PFSK-1 (cell line): ENCODE data around the gene RABGAP1.

ENCODE experiments used
- FOXP2 ChIP-seq: optimal IDR thresholded peaks from 2 replicates; pipeline ENCODE3; 2011; ENCODE audit warnings: borderline replicate concordance, control low read depth, inconsistent platforms; ENCODE audit not compliant: insufficient read depth; ENCODE audit errors: extremely low read length, extremely low read depth
- POLR2AphosphoS5 ChIP-seq: IDR thresholded peaks from 2 replicates; pipeline ENCODE4 v1.6.1; 2012; ENCODE audit warnings: low read depth, mild to moderate bottlenecking, control low read depth, low read length, moderate library complexity
- REST ChIP-seq, 2 experiments: IDR thresholded peaks; 2 replicates each; pipeline versions ENCODE4 v1.6.1 to v1.8.0; 2011 to 2012; ENCODE audit warnings: low read depth in 2 of 2, low read length in 2 of 2, control low read depth in 1 of 2, inconsistent platforms in 1 of 2, mild to moderate bottlenecking in 1 of 2, moderate library complexity in 1 of 2; ENCODE audit not compliant: insufficient read depth in 1 of 2
- SIN3A ChIP-seq: IDR thresholded peaks from 2 replicates; pipeline ENCODE4 v1.6.1; 2012; ENCODE audit warnings: mild to moderate bottlenecking, low read length, moderate library complexity, borderline replicate concordance; ENCODE audit not compliant: insufficient read depth
- TAF1 ChIP-seq: IDR thresholded peaks from 2 replicates; pipeline ENCODE4 v1.6.1; 2012; ENCODE audit warnings: low read length, control low read depth, borderline replicate concordance; ENCODE audit not compliant: insufficient read depth

RABGAP1 gene

GRCh38 chr9:123091459-123091858 is 150.6 kb downstream of the RABGAP1 start:
- TF ChIP-seq REST (IDR thresholded peaks at IDR 0.05; ENCODE audit: insufficient read depth in 1 of 2, low read depth in 2 of 2, low read length in 2 of 2) = no peak
- no peak for TF ChIP-seq SIN3A
- no peak for TF ChIP-seq FOXP2
- no peak for TF ChIP-seq POLR2AphosphoS5
- no peak for TF ChIP-seq TAF1

- TF ChIP-seq TAF1 (no peak), POLR2AphosphoS5 (no peak), SIN3A (no peak), REST (IDR thresholded peaks at IDR 0.05; ENCODE audit: insufficient read depth in 1 of 2, low read depth in 2 of 2, low read length in 2 of 2) (no peak), FOXP2 (no peak)
Observed at GRCh38 chr9:123093141-123093540, 152.3 kb downstream of the RABGAP1 start.

GRCh38 chr9:123096987-123097386 is 156.2 kb downstream of the RABGAP1 start:
- TF ChIP-seq POLR2AphosphoS5 (no peak), FOXP2 (no peak)

GRCh38 chr9:123097430-123098095 is 156.7 kb downstream of the RABGAP1 start:
- no peak for TF ChIP-seq POLR2AphosphoS5
- TF ChIP-seq REST (IDR thresholded peaks at IDR 0.05; ENCODE audit: insufficient read depth in 1 of 2, low read depth in 2 of 2, low read length in 2 of 2) = no peak
- TF ChIP-seq SIN3A = no peak
- no peak for TF ChIP-seq FOXP2
- TF ChIP-seq TAF1 = no peak

GRCh38 chr9:123098096-123098459 is 157.3 kb downstream of the RABGAP1 start:
- TF ChIP-seq REST (IDR thresholded peaks at IDR 0.05; ENCODE audit: insufficient read depth in 1 of 2, low read depth in 2 of 2, low read length in 2 of 2) = no peak
- no peak for TF ChIP-seq TAF1
- TF ChIP-seq SIN3A = no peak
- no peak for TF ChIP-seq POLR2AphosphoS5
